Calu3 (cell line): Measurements from ENCODE around the gene ENTPD1. TPM values are rescaled to one million over a fixed set of nuclear protein-coding genes. Genes with fewer than 3 reads are reported as not detected.

Experiments used
- BruUV-seq: library from RNA; stranded (reverse); fragments of 400-500 nt; replicated peaks from 2 replicates; lab custom pipeline; 2021; lab: Mats Ljungman, UMichigan
- CTCF ChIA-PET: fragments of 300-600 bp; sonication (Branson Sonifier 250); formaldehyde crosslinking; loops from one replicate; lab custom pipeline; 2022; ENCODE audit warnings: antibody characterized with exemption; lab: Charles Lee
- DNase-seq: peaks from one replicate; pipeline ENCODE4 v3.0.0; 2022
- H3K27ac Mint-ChIP-seq: one replicate; pipeline ENCODE4 v1.8.0; 2022; ENCODE audit warnings: mixed read lengths; ENCODE audit not compliant: unreplicated experiment
- H3K27me3 Mint-ChIP-seq: one replicate; pipeline ENCODE4 v1.8.0; 2022; ENCODE audit warnings: mixed read lengths; ENCODE audit not compliant: unreplicated experiment
- H3K36me3 Mint-ChIP-seq: one replicate; pipeline ENCODE4 v1.8.0; 2022; ENCODE audit warnings: mild to moderate bottlenecking, moderate library complexity, mixed read lengths; ENCODE audit not compliant: insufficient read depth, unreplicated experiment
- H3K4me1 Mint-ChIP-seq: one replicate; pipeline ENCODE4 v1.8.0; 2022; ENCODE audit warnings: mild to moderate bottlenecking, low read depth, mixed read lengths; ENCODE audit not compliant: unreplicated experiment
- H3K4me3 Mint-ChIP-seq: one replicate; pipeline ENCODE4 v1.8.0; 2022; ENCODE audit warnings: mild to moderate bottlenecking, low read depth, moderate library complexity, mixed read lengths; ENCODE audit not compliant: unreplicated experiment
- H3K9me3 Mint-ChIP-seq: one replicate; pipeline ENCODE4 v1.8.0; 2022; ENCODE audit warnings: low read depth, mixed read lengths; ENCODE audit not compliant: unreplicated experiment
- intact Hi-C: fragments of 100-400 bp; cut with micrococcal nuclease; formaldehyde crosslinking; loops from one replicate; pipeline ENCODE4 v1.10.0; 2022; ENCODE audit not compliant: unreplicated experiment
- total RNA-seq: library from RNA; stranded (reverse); gene quantifications from 2 replicates; pipeline ENCODE4 v1.2.3, GENCODE V29; 2022
- TF ChIP-seq, protein P1 (sequence below): fragments of 200-600 bp; IDR thresholded peaks from one replicate; pipeline ENCODE4 v1.8.0; 2022; ENCODE audit warnings: antibody characterized with exemption; ENCODE audit not compliant: unreplicated experiment

The ENTPD1 gene
- total RNA-seq, 1 experiment from 2014 or later: 0.92 TPM

DNA sequence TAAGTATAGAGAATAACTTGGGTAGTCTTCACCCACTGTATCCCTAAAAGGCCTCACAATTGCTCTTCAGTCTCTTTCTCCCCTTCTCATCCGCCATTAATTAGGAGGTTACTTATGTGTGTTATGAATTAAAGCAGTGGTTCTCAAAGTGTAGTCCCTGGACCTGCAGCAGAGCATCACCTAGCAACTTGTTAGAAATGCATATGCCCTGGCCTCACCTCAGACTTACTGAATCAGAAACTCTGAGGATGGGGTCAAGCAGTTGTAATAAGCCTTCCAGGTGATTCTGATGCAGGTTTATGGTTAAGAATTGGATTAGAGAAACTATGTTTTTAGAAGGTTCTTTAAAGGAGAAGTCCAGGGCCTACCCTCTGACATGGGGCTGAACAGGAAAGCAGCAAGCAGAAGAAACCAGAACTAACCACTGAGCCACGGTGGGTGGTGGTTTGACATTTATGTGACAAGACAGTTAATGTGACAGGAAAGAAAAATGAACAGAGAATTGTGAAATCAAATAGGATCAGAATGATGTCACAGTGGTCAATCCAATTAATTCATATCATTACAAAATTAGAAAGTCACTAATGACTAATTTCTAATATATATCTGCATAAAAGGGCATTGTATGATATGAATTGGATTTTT lies 37.6 kb downstream of the ENTPD1 start:
- H3K4me1 Mint-ChIP-seq: peaks cover 13% of the 10 kb centered on the region
- no peak overlapping the region for H3K4me3 Mint-ChIP-seq
- no peaks in the 10 kb centered on the region for H3K9me3 Mint-ChIP-seq
- intact Hi-C loops: no loop called here
- CTCF ChIA-PET: no interaction called here
- TF ChIP-seq, protein P1, sequence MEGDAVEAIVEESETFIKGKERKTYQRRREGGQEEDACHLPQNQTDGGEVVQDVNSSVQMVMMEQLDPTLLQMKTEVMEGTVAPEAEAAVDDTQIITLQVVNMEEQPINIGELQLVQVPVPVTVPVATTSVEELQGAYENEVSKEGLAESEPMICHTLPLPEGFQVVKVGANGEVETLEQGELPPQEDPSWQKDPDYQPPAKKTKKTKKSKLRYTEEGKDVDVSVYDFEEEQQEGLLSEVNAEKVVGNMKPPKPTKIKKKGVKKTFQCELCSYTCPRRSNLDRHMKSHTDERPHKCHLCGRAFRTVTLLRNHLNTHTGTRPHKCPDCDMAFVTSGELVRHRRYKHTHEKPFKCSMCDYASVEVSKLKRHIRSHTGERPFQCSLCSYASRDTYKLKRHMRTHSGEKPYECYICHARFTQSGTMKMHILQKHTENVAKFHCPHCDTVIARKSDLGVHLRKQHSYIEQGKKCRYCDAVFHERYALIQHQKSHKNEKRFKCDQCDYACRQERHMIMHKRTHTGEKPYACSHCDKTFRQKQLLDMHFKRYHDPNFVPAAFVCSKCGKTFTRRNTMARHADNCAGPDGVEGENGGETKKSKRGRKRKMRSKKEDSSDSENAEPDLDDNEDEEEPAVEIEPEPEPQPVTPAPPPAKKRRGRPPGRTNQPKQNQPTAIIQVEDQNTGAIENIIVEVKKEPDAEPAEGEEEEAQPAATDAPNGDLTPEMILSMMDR: no peak
- no TSS peak for BruUV-seq
- H3K27me3 Mint-ChIP-seq: no peaks in the 10 kb centered on the region
- peaks cover 5% of the 10 kb centered on the region for H3K36me3 Mint-ChIP-seq
- no peak for DNase-seq
- no peak overlapping the region for H3K27ac Mint-ChIP-seq

DNA sequence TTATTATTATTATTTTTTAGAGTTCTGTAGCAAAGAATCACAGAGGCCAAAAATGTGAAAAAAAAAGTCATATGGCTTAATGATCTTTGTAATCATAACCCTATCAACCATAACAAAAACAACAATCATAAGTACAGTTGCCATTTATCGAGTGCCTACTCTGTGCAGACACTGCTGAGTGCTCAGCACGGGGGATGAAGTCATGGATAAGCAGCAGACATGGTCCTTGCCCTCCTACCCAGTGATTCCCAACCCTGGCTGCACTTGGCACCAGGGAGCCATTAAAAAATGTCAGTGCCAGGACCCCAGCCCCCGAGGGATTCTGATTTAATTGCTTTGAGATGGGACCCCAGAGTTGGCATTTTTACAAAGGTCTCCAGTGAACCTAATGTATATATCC lies 38.2 kb downstream of the ENTPD1 start:
- CTCF ChIA-PET: no interaction called here
- H3K9me3 Mint-ChIP-seq: no peaks in the 10 kb centered on the region

DNA sequence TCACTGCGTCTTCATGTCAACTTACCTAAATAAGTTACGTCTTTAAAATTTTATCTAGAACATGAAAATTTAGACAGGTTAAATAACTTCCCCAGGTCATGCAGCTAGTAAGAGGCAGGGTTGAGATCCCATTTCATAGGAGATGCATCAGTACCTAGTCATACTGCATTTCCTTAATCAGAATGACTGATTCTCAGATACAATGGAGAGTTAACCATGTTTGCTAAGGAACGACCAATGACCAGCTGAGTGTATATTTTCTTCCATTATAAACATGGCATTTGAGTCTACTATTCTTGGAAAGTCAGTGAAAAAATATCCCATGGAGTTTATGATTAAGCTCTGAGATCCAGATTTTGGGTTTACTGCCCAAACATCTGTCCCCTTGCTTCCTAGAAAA lies 39.6 kb downstream of the ENTPD1 start:
- intact Hi-C loops: no loop called here
- DNase-seq: no peak
- BruUV-seq: no TSS peak
- Mint-ChIP-seq H3K9me3 (no peaks in the 10 kb centered on the region), H3K4me1 (peaks cover 13% of the 10 kb centered on the region), H3K27ac (no peak overlapping the region), H3K36me3 (peaks cover 5% of the 10 kb centered on the region), H3K27me3 (no peaks in the 10 kb centered on the region), H3K4me3 (no peak overlapping the region)
- CTCF ChIA-PET: no interaction called here
- TF ChIP-seq, protein P1: no peak

More for the DNA sequence above, 38.2 kb downstream of the ENTPD1 start:
- no peaks in the 10 kb centered on the region for H3K27me3 Mint-ChIP-seq
- no TSS peak for BruUV-seq
- no peak for DNase-seq
- intact Hi-C loops: no loop called here
- peaks cover 5% of the 10 kb centered on the region for H3K36me3 Mint-ChIP-seq
- no peak overlapping the region for H3K27ac Mint-ChIP-seq
- TF ChIP-seq, protein P1: no peak
- H3K4me1 Mint-ChIP-seq: peaks cover 13% of the 10 kb centered on the region
- H3K4me3 Mint-ChIP-seq: no peak overlapping the region

DNA sequence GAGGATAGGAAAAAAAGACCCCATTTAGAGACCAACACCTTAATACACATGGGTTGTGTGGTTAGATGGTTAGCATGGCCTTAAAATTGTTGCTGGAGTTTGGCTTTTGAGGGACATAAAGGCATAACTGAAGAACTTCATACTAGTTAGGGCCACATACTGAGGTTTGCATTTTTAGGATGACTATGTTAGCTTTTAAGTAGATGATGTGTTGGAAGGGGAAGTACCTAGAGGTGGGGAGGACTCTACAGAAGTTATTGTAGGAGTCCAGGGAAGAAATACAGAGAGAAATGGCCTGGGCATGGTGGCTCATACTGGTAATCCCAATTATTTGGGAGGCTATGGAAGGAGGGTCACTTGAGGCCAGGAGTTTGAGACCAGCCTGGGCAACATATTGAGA lies 40.5 kb downstream of the ENTPD1 start:
- CTCF ChIA-PET: no interaction called here
- TF ChIP-seq, protein P1: no peak
- DNase-seq: no peak
- Mint-ChIP-seq H3K36me3 (no peaks in the 10 kb centered on the region), H3K27me3 (no peaks in the 10 kb centered on the region), H3K27ac (no peak overlapping the region), H3K9me3 (no peaks in the 10 kb centered on the region), H3K4me3 (no peak overlapping the region), H3K4me1 (peaks cover 5% of the 10 kb centered on the region)
- intact Hi-C loops: no loop called here
- no TSS peak for BruUV-seq
